Measurements from ENCODE around the gene MMUT. TPM values are rescaled to one million over a fixed set of nuclear protein-coding genes. Genes with fewer than 3 reads are reported as not detected.
"Not testable (repeated sequence)": the region's sequence is repeated elsewhere in the genome, so short reads cannot be mapped to it uniquely, and the experiment has no call there.

The MMUT gene
- total RNA-seq, 6 donors from 2014 or later, result 8.0 to 26.6 (median 17.2) TPM

DNA sequence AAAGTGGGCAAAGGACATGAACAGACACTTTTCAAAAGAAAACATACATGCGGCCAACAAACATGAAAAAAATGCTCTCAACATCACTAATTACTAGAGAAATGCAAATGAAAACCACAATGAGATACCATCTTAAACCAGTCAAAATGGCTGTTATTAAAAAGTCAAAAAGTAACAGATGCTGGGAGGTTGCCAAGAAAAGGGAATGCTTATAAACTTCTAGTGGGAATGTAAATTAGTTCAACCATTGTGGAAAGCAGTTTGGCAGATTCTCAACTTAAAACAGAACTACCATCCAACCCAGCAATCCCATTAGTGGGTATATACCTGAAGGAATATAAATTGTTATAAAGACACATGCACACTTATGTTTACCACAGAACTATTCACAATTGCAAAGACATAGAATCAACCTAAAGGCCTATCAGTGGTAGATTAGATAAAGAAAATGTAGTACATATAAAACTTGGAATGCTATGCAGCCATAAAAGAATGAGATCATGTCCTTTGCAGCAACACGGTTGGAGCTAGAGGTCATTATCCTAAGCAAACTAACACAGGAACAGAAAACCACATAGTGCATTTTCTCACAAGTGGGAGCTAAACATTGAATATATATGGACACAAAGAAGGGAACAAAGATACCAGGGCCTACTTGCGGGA, 16.4 kb upstream of the MMUT start:
- no peak overlapping the region for H3K4me3 ChIP-seq
- TF ChIP-seq, protein P1, sequence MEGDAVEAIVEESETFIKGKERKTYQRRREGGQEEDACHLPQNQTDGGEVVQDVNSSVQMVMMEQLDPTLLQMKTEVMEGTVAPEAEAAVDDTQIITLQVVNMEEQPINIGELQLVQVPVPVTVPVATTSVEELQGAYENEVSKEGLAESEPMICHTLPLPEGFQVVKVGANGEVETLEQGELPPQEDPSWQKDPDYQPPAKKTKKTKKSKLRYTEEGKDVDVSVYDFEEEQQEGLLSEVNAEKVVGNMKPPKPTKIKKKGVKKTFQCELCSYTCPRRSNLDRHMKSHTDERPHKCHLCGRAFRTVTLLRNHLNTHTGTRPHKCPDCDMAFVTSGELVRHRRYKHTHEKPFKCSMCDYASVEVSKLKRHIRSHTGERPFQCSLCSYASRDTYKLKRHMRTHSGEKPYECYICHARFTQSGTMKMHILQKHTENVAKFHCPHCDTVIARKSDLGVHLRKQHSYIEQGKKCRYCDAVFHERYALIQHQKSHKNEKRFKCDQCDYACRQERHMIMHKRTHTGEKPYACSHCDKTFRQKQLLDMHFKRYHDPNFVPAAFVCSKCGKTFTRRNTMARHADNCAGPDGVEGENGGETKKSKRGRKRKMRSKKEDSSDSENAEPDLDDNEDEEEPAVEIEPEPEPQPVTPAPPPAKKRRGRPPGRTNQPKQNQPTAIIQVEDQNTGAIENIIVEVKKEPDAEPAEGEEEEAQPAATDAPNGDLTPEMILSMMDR (IDR thresholded peaks at IDR 0.05), result no peak
- TF ChIP-seq POLR2AphosphoS5 (IDR thresholded peaks at IDR 0.05), result no peak
- no peak for TF ChIP-seq POLR2A (IDR thresholded peaks at IDR 0.05)
- TF ChIP-seq EP300 (IDR thresholded peaks at IDR 0.05), result no peak
- H3K9me3 ChIP-seq, result no peaks in the 10 kb centered on the region
- DNase-seq (no peak), ATAC-seq (ENCODE audit: low FRiP score in 2 of 2) (no peak)
- H3K27ac ChIP-seq, result no peak overlapping the region
- peaks cover 0 to 2% (median 0%) of the 10 kb centered on the region in 4 donors for H3K36me3 ChIP-seq
- H3K27me3 ChIP-seq, result no peaks in the 10 kb centered on the region
- WGBS, 2 donors, result 91 to 93% methylated on average over 3 of the region's 3 CpGs
- no peaks in the 10 kb centered on the region for H3K4me1 ChIP-seq

DNA sequence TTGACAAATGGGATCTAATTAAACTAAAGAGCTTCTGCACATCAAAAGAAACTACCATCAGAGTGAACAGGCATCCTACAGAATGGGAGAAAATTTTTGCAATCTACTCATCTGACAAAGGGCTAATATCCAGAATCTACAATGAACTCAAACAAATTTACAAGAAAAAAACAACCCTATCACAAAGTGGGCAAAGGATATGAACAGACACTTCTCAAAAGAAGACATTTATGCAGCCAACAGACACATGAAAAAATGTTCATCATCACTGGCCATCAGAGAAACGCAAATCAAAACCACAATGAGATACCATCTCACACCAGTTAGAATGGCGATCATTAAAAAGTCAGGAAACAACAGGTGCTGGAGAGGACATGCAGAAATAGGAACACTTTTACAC, 13.5 kb upstream of the MMUT start:
- H3K4me1 ChIP-seq; H3K27me3 ChIP-seq; H3K4me3 ChIP-seq; H3K9me3 ChIP-seq; ATAC-seq (ENCODE audit: low FRiP score in 2 of 2); DNase-seq; H3K27ac ChIP-seq: not testable (repeated sequence)
- H3K36me3 ChIP-seq, result peaks cover 0 to 22% (median 3%) of the 10 kb centered on the region in 4 donors
- 92 to 100% methylated on average over 2 of the region's 2 CpGs for WGBS, 2 donors

DNA sequence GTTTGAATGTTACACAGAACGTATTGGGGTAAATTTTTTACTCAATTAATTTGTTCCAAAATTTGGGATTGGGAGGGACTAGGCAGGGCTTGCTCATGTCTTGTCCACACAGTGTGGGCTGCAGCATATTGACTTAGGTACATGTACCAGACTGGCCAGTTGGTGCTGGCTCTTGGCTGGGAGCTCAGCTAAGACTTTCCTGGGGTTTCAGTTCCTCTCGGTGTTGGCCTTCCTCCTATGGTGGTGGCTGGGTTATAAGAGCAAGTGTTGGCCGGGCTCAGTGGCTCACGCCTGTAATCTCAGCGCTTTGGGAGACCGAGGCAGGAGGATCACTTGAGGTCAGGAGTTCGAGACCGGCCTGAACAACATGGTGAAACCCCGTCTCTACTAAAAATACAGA, 5.0 kb upstream of the MMUT start:
- no peaks in the 10 kb centered on the region for H3K9me3 ChIP-seq
- 95 to 97% methylated on average over 9 of the region's 9 CpGs for WGBS, 2 donors
- no peak for ATAC-seq (ENCODE audit: low FRiP score in 2 of 2)
- H3K4me3 ChIP-seq, result no peak overlapping the region
- no peak for DNase-seq
- TF ChIP-seq, protein P1 (IDR thresholded peaks at IDR 0.05), result no peak
- H3K27me3 ChIP-seq, result no peaks in the 10 kb centered on the region
- H3K4me1 ChIP-seq, result peaks cover 7 to 11% (median 11%) of the 10 kb centered on the region in 4 donors
- H3K36me3 ChIP-seq, result peaks cover 0 to 12% (median 3%) of the 10 kb centered on the region in 4 donors
- H3K27ac ChIP-seq, result no peak overlapping the region

DNA sequence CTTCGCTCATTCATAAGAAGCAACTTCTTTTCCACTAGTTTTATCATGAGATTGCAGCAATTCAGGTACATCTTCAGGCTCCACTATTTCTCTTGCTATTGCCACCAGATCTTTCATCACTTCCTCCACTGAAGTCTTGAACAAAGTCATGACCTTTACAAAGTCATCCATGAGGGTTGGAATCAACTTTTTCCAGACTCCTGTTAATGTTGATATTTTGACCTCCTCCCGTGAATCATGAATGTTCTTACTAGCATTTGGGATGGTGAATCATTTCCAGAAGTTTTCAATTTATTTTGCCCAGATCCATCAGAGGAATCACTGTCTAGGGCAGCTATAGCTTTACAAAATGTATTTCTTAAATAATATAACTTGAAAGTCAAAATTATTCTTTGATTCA, 1.6 kb upstream of the MMUT start:
- H3K4me1 ChIP-seq, result peaks cover 21 to 31% (median 29%) of the 10 kb centered on the region in 4 donors
- H3K4me3 ChIP-seq, result no peak overlapping the region
- no peaks in the 10 kb centered on the region for H3K36me3 ChIP-seq
- 97 to 98% methylated on average over 2 of the region's 2 CpGs for WGBS, 2 donors
- no peak overlapping the region for H3K27ac ChIP-seq
- no peaks in the 10 kb centered on the region for H3K9me3 ChIP-seq
- no peak for TF ChIP-seq POLR2A (IDR thresholded peaks at IDR 0.05)
- TF ChIP-seq EP300 (IDR thresholded peaks at IDR 0.05), result no peak
- TF ChIP-seq, protein P1 (IDR thresholded peaks at IDR 0.05), result no peak
- TF ChIP-seq POLR2AphosphoS5 (IDR thresholded peaks at IDR 0.05), result no peak
- ATAC-seq (ENCODE audit: low FRiP score in 2 of 2) (no peak), DNase-seq (no peak)
- no peaks in the 10 kb centered on the region for H3K27me3 ChIP-seq

DNA sequence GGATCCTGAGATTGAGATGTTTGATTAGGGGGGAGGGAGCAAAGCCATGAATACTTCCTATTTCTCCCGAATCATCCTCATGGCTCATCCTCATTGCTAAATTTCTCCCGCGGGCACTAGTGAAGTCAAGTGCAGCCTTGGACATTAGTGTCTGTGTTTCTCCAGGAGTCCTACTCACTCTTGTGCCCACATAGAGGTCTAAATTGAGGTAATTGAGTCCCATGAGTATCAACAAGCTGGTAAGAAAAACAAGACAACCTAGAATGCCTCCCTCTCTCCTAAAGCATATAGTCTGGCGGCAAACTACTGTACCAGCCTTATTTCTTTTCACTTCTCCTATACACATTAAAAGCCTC, 537 bp upstream of the MMUT start:
- H3K9me3 ChIP-seq, result no peaks in the 10 kb centered on the region
- peaks cover 0 to 6% (median 0%) of the 10 kb centered on the region in 4 donors for H3K36me3 ChIP-seq
- WGBS, 2 donors, result 0 to 2% methylated on average over 4 of the region's 4 CpGs
- no peak for DNase-seq
- no peaks in the 10 kb centered on the region for H3K27me3 ChIP-seq
- no peak for ATAC-seq (ENCODE audit: low FRiP score in 2 of 2)
- H3K4me3 ChIP-seq, result peak overlapping the region; percentile 45 to 82 (median 75)
- TF ChIP-seq POLR2A (IDR thresholded peaks at IDR 0.05) (no peak), POLR2AphosphoS5 (IDR thresholded peaks at IDR 0.05) (no peak)
- peaks cover 21 to 37% (median 29%) of the 10 kb centered on the region in 4 donors for H3K4me1 ChIP-seq
- H3K27ac ChIP-seq, result peak overlapping the region; percentile 49 to 90 (median 88)

DNA sequence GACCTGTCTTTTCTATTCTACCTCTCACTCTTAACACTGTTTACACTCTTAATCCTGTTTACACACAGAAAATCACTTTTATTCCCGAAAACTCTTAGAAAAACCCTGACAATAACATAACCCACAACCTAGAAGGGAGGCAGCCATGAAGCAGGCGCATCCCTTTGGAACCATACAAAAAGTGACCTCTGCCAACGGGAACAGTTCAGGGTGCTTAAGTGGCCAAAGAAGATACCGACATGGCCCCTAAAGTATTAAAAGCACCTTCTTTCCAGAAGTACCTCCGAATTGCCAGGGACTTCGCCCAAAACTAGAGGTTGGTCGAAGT, 490 bp downstream of the MMUT start:
- Histone ChIP-seq H3K36me3 (peaks cover 0 to 16% (median under 1%) of the 10 kb centered on the region in 4 donors), H3K27ac (peak overlapping the region; percentile 85 to 90 (median 90)), H3K4me3 (peak overlapping the region; percentile 45 to 82 (median 75)), H3K27me3 (no peaks in the 10 kb centered on the region), H3K9me3 (no peaks in the 10 kb centered on the region), H3K4me1 (peaks cover 21 to 37% (median 29%) of the 10 kb centered on the region in 4 donors)
- TF ChIP-seq POLR2A (IDR thresholded peaks at IDR 0.05), result no peak
- no peak for TF ChIP-seq POLR2AphosphoS5 (IDR thresholded peaks at IDR 0.05)
- TF ChIP-seq, protein P1 (IDR thresholded peaks at IDR 0.05), result no peak
- no peak for TF ChIP-seq EP300 (IDR thresholded peaks at IDR 0.05)
- WGBS, 2 donors, result 1% methylated on average over 7 of the region's 7 CpGs
- DNase-seq (no peak), ATAC-seq (ENCODE audit: low FRiP score in 2 of 2) (peak; percentile 41 to 51)

Measured in upper lobe of left lung (tissue), 6 donors.